K562 (cell line): Measurements from ENCODE around the gene LATS1. TPM values are rescaled to one million over a fixed set of nuclear protein-coding genes. Genes with fewer than 3 reads are reported as not detected.

Source experiments
- ARNT ChIP-seq, 2 experiments: fragments of 450-650 bp; IDR thresholded peaks; 2 replicates each; pipeline ENCODE4 v1.6.1; 2016; ENCODE audit warnings: mild to moderate bottlenecking in 1 of 2
- BACH1 ChIP-seq: fragments of 200-800 bp; sonication (Bioruptor generic); IDR thresholded peaks from 2 replicates; pipeline ENCODE4 v1.6.1; 2016; ENCODE audit warnings: missing genetic modification characterization, missing compliant biosample characterization
- CHD1 ChIP-seq: fragments of 200-600 bp; sonication (generic); IDR thresholded peaks from one replicate; pipeline ENCODE4 v1.6.1; 2012; ENCODE audit warnings: mild to moderate bottlenecking, moderate library complexity, low read length, inconsistent platforms
- CTBP1 ChIP-seq: fragments of 450-650 bp; IDR thresholded peaks from 2 replicates; pipeline ENCODE4 v1.6.1; 2016; ENCODE audit warnings: borderline replicate concordance
- E2F3 ChIP-seq: fragments of 250-450 bp; sonication (Bioruptor Pico); IDR thresholded peaks from 2 replicates; pipeline ENCODE4 v1.4.0; 2020; ENCODE audit warnings: mild to moderate bottlenecking
- ELF2 ChIP-seq: fragments of 250-450 bp; sonication (Bioruptor Pico); IDR thresholded peaks from 2 replicates; pipeline ENCODE4 v1.5.0; 2021; ENCODE audit warnings: mild to moderate bottlenecking
- LCOR ChIP-seq: sonication (generic); formaldehyde crosslinking; IDR thresholded peaks from 2 replicates; pipeline ENCODE4 v1.8.0; 2022; ENCODE audit warnings: mild to moderate bottlenecking, missing genetic modification reagents
- MTA1 ChIP-seq: fragments of 450-650 bp; IDR thresholded peaks from 2 replicates; pipeline ENCODE4 v1.6.1; 2017; ENCODE audit warnings: borderline replicate concordance
- MTA3 ChIP-seq: fragments of 450-650 bp; formaldehyde crosslinking; IDR thresholded peaks from 2 replicates; pipeline ENCODE4 v1.6.1; 2017; ENCODE audit warnings: mild to moderate bottlenecking, borderline replicate concordance
- NCOA2 ChIP-seq, 2 experiments: fragments of 450-650 bp; IDR thresholded peaks; 2 replicates each; pipeline ENCODE4 v1.6.1; 2018; ENCODE audit warnings: mild to moderate bottlenecking in 2 of 2, moderate library complexity in 1 of 2; ENCODE audit not compliant: partially characterized antibody in 2 of 2
- SMAD1 ChIP-seq: fragments of 150-350 bp; IDR thresholded peaks from 2 replicates; pipeline ENCODE4 v1.6.1; 2014; ENCODE audit warnings: low read length, low read depth; ENCODE audit not compliant: partially characterized antibody
- SNIP1 ChIP-seq: fragments of 450-650 bp; IDR thresholded peaks from 2 replicates; pipeline ENCODE4 v1.7.1; 2017; ENCODE audit warnings: low read depth, mild to moderate bottlenecking
- SRSF3 ChIP-seq: fragments of 200-400 bp; formaldehyde crosslinking; IDR thresholded peaks from 2 replicates; pipeline ENCODE4 v1.6.1; 2016; ENCODE audit warnings: mild to moderate bottlenecking, low read length, moderate library complexity; ENCODE audit not compliant: insufficient read depth
- SRSF9 ChIP-seq: fragments of 200-400 bp; formaldehyde crosslinking; IDR thresholded peaks from 2 replicates; pipeline ENCODE4 v1.6.1; 2017; ENCODE audit warnings: low read depth, low read length, borderline replicate concordance
- XRCC5 ChIP-seq: fragments of 200-400 bp; formaldehyde crosslinking; IDR thresholded peaks from 2 replicates; pipeline ENCODE4 v1.6.1; 2017; ENCODE audit warnings: low read depth, mild to moderate bottlenecking, low read length
- ZFP1 ChIP-seq: fragments of 450-650 bp; formaldehyde crosslinking; IDR thresholded peaks from 2 replicates; pipeline ENCODE4 v1.4.0; 2020; ENCODE audit warnings: mild to moderate bottlenecking, mixed read lengths
- ZNF12 ChIP-seq: sonication (generic); formaldehyde crosslinking; IDR thresholded peaks from 2 replicates; pipeline ENCODE4 v1.4.0; 2020; ENCODE audit warnings: mild to moderate bottlenecking, missing genetic modification reagents
- ZNF143 ChIP-seq: sonication (generic); formaldehyde crosslinking; IDR thresholded peaks from 2 replicates; pipeline ENCODE4 v1.9.0; 2022; ENCODE audit warnings: mild to moderate bottlenecking, missing genetic modification reagents
- ZNF699 ChIP-seq: fragments of 250-450 bp; sonication (Bioruptor Pico); IDR thresholded peaks from 2 replicates; pipeline ENCODE4 v1.8.0; 2021; ENCODE audit warnings: mild to moderate bottlenecking, moderate library complexity; ENCODE audit not compliant: insufficient replicate concordance
- ZNF766 ChIP-seq: fragments of 200-800 bp; sonication (Bioruptor generic); conservative IDR thresholded peaks from 2 replicates; pipeline ENCODE4 v1.6.1; 2016; ENCODE audit warnings: missing genetic modification characterization, missing compliant biosample characterization
- polyA plus RNA-seq, 8 experiments: library from polyadenylated mRNA; depleted of rRNA in 4 of 8; stranded (reverse) in 5 of 8; unstranded in 3 of 8; fragments of >200 nt; fragmentation: Nextera tagmentation in 2 of 8; fragmentation: Illumina TruSeq in 1 of 8; extraction: Ambion mirVana in 2 of 8; extraction: Trizol in 1 of 8; gene quantifications; 2 replicates each; pipeline versions ENCODE4 v1.2.1 to v1.2.3, GENCODE V29; 2011 to 2014; ENCODE audit warnings: inconsistent platforms in 1 of 8, missing spikeins in 1 of 8
- total RNA-seq, 7 experiments: library from RNA; depleted of rRNA in 6 of 7; stranded (reverse); fragments of >200 nt in 6 of 7; fragmentation: Illumina TruSeq in 2 of 7; extraction: Trizol in 2 of 7; gene quantifications; 2 replicates each; pipeline versions ENCODE4 v1.2.1 to v1.2.3, GENCODE V29; 2011 to 2021; ENCODE audit warnings: low replicate concordance in 1 of 7
- TF ChIP-seq, protein P1 (sequence below): fragments of 250-450 bp; sonication (Bioruptor Pico); IDR thresholded peaks from 2 replicates; pipeline ENCODE4 v1.5.0; 2020; ENCODE audit warnings: mild to moderate bottlenecking
- TF ChIP-seq, protein P2 (sequence below): sonication (generic); formaldehyde crosslinking; IDR thresholded peaks from 2 replicates; pipeline ENCODE4 v1.8.0; 2022; ENCODE audit warnings: mild to moderate bottlenecking, missing genetic modification reagents
- TF ChIP-seq, protein P3 (sequence below), 2 experiments: fragments of 450-650 bp; IDR thresholded peaks; 2 replicates each; pipeline ENCODE4 v1.6.1; 2016
- TF ChIP-seq, protein P4 (sequence below): fragments of 250-450 bp; sonication (Bioruptor Pico); IDR thresholded peaks from 2 replicates; pipeline ENCODE4 v1.8.0; 2022; ENCODE audit warnings: moderate library complexity, mild to moderate bottlenecking, inconsistent platforms

LATS1 gene
- total and polyA plus RNA-seq, 9 of the 15 experiments (the other 6 are each of a cell fraction or from before 2014, with no cell fraction given) = 5.0 to 36.3 (median 18.4) TPM

DNA sequence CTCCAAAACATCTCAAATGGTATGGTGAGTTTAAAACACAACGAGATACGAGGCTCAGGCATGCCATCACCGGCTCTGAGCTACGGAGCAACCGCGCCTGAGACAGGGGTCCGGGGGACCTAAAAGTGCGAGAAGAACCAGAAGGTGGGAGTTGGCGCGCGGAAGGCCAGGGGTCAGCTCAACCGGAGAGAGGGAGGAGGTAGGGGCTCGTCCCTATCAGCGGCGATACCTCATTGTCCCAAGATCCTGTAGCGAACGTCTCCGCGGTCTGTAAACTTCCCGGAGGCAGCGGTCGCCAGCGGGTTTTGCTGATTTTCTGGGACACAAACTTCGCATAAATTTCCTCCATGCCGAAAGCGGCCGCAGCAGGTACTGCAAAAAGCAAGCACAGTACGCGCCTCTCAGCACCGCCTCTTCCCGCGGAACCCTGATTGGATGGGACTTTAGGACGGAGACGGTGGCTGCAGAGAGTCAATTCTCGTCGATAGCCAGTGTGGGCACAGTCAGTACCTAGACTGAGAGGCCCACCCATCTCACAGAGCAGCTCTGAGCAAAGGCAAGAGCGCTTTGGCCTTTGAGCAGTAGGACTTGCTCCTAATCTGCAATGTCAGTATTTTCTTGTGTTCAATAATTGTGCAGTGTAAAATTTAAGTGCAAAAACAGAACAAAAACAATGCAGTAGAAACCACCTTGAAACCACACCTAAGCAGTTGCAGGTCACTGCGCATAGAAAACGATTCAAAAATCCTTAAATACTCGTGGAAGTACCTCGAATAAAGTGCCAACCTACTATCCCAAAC is 28.4 kb upstream of the LATS1 start, which contains the start of gene NUP43 (continued):
- TF ChIP-seq LCOR (CRISPR knock-in tag) = peak; percentile 97
- TF ChIP-seq, protein P1, sequence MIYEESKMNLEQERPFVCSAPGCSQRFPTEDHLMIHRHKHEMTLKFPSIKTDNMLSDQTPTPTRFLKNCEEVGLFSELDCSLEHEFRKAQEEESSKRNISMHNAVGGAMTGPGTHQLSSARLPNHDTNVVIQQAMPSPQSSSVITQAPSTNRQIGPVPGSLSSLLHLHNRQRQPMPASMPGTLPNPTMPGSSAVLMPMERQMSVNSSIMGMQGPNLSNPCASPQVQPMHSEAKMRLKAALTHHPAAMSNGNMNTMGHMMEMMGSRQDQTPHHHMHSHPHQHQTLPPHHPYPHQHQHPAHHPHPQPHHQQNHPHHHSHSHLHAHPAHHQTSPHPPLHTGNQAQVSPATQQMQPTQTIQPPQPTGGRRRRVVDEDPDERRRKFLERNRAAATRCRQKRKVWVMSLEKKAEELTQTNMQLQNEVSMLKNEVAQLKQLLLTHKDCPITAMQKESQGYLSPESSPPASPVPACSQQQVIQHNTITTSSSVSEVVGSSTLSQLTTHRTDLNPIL (CRISPR knock-in tag) = no peak
- TF ChIP-seq XRCC5 = peak; percentile 42; the same call in 1 of the 2 replicates
- TF ChIP-seq SRSF9 = no peak
- TF ChIP-seq SMAD1 = peak; percentile 47
- no peak for TF ChIP-seq ELF2 (CRISPR knock-in tag)
- TF ChIP-seq, protein P2, sequence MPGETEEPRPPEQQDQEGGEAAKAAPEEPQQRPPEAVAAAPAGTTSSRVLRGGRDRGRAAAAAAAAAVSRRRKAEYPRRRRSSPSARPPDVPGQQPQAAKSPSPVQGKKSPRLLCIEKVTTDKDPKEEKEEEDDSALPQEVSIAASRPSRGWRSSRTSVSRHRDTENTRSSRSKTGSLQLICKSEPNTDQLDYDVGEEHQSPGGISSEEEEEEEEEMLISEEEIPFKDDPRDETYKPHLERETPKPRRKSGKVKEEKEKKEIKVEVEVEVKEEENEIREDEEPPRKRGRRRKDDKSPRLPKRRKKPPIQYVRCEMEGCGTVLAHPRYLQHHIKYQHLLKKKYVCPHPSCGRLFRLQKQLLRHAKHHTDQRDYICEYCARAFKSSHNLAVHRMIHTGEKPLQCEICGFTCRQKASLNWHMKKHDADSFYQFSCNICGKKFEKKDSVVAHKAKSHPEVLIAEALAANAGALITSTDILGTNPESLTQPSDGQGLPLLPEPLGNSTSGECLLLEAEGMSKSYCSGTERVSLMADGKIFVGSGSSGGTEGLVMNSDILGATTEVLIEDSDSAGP (CRISPR knock-in tag) = no peak
- peak; percentile 63 for TF ChIP-seq CHD1
- no peak for TF ChIP-seq ZFP1 (CRISPR knock-in tag)
- TF ChIP-seq NCOA2 (IDR thresholded peaks at IDR 0.05; ENCODE audit: partially characterized antibody in 2 of 2) = no peak
- TF ChIP-seq ZNF12 (CRISPR knock-in tag) = peak; percentile 66; the same call in 1 of the 2 replicates
- TF ChIP-seq, protein P3, sequence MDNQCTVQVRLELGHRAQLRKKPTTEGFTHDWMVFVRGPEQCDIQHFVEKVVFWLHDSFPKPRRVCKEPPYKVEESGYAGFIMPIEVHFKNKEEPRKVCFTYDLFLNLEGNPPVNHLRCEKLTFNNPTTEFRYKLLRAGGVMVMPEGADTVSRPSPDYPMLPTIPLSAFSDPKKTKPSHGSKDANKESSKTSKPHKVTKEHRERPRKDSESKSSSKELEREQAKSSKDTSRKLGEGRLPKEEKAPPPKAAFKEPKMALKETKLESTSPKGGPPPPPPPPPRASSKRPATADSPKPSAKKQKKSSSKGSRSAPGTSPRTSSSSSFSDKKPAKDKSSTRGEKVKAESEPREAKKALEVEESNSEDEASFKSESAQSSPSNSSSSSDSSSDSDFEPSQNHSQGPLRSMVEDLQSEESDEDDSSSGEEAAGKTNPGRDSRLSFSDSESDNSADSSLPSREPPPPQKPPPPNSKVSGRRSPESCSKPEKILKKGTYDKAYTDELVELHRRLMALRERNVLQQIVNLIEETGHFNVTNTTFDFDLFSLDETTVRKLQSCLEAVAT (IDR thresholded peaks at IDR 0.05) = peak in 1 of 2 experiments; percentile 40; a peak in 1 of 4 replicates
- TF ChIP-seq, protein P4, sequence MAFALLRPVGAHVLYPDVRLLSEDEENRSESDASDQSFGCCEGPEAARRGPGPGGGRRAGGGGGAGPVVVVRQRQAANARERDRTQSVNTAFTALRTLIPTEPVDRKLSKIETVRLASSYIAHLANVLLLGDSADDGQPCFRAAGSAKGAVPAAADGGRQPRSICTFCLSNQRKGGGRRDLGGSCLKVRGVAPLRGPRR (CRISPR knock-in tag) = no peak
- TF ChIP-seq MTA1 = 0 out of 2 replicates have a peak, but pooled peaks have one; percentile 30
- peak; percentile 86; the same call in 1 of the 2 replicates for TF ChIP-seq ZNF766 (CRISPR knock-in tag)
- no peak for TF ChIP-seq SNIP1
- TF ChIP-seq BACH1 = no peak
- TF ChIP-seq E2F3 = peak; percentile 54; the same call in 1 of the 2 replicates
- TF ChIP-seq CTBP1 = peak; percentile 82
- peak in 1 of 2 experiments; percentile 47; a peak in 1 of 4 replicates for TF ChIP-seq ARNT (IDR thresholded peaks at IDR 0.05)
- no peak for TF ChIP-seq SRSF3
- TF ChIP-seq ZNF143 (CRISPR knock-in tag) = no peak
- TF ChIP-seq MTA3 = peak; percentile 100
- no peak for TF ChIP-seq ZNF699 (CRISPR knock-in tag)
